COLO829 (cell line): ENCODE measurements around the gene PPP6R1.

Experiments used
- DNase-seq: peaks from one replicate; pipeline ENCODE4 v3.0.0; 2012; ENCODE audit warnings: low spot score

The PPP6R1 gene

GRCh38 chr19:55259540-55260210, 858 bp upstream of the PPP6R1 start:
- no peak for DNase-seq

- DNase-seq = no peak
Measured at GRCh38 chr19:55258476-55258827, 365 bp downstream of the PPP6R1 start.

- no peak for DNase-seq
Measured at GRCh38 chr19:55257461-55258420, 1.1 kb downstream of the PPP6R1 start.

GRCh38 chr19:55256562-55257460, 2.0 kb downstream of the PPP6R1 start:
- no peak for DNase-seq

GRCh38 chr19:55255618-55256423, 3.0 kb downstream of the PPP6R1 start:
- DNase-seq = no peak

GRCh38 chr19:55254625-55254977, 4.2 kb downstream of the PPP6R1 start:
- no peak for DNase-seq

GRCh38 chr19:55253842-55254624, 4.8 kb downstream of the PPP6R1 start:
- no peak for DNase-seq

GRCh38 chr19:55252760-55253663, 5.8 kb downstream of the PPP6R1 start:
- DNase-seq = no peak

- no peak for DNase-seq
Measured at GRCh38 chr19:55251341-55252081, 7.3 kb downstream of the PPP6R1 start.

- no peak for DNase-seq
Measured at GRCh38 chr19:55250262-55251036, 8.4 kb downstream of the PPP6R1 start.

- DNase-seq = no peak
Measured at GRCh38 chr19:55249841-55250240, 9.0 kb downstream of the PPP6R1 start.

GRCh38 chr19:55248704-55249103, 10.1 kb downstream of the PPP6R1 start:
- no peak for DNase-seq

GRCh38 chr19:55248166-55248675, 10.6 kb downstream of the PPP6R1 start:
- DNase-seq = no peak

- DNase-seq = peak; percentile 12
Measured at GRCh38 chr19:55247621-55248099, 11.2 kb downstream of the PPP6R1 start.

GRCh38 chr19:55246462-55247451, 12.1 kb downstream of the PPP6R1 start:
- no peak for DNase-seq

GRCh38 chr19:55245236-55245904, 13.4 kb downstream of the PPP6R1 start:
- no peak for DNase-seq
